Measurements from ENCODE around the gene SPC24. TPM values are rescaled to one million over a fixed set of nuclear protein-coding genes. Genes with fewer than 3 reads are reported as not detected.
"Not testable (repeated sequence)": the region's sequence is repeated elsewhere in the genome, so short reads cannot be mapped to it uniquely, and the experiment has no call there.

SPC24 gene
- total RNA-seq, 1 donor from 2014 or later: 3.2 TPM

- no peak overlapping the region for H3K4me3 Mint-ChIP-seq (ENCODE audit: unreplicated experiment)
- no peak for TF ChIP-seq CTCF (IDR thresholded peaks at IDR 0.05; ENCODE audit: insufficient read depth, low read depth, low read length)
- no peak for TF ChIP-seq EZH2 (IDR thresholded peaks at IDR 0.05; ENCODE audit: insufficient read depth, low read length)
- no peaks in the 10 kb centered on the region for H3K27me3 ChIP-seq (ENCODE audit: insufficient read depth, low read length)
- no peak for DNase-seq (ENCODE audit: low read depth)
- H3K27ac ChIP-seq (ENCODE audit: low read depth, low read length): no peak overlapping the region
- H3K36me3 Mint-ChIP-seq (ENCODE audit: low read depth, unreplicated experiment): peaks cover 22% of the 10 kb centered on the region
- H2AFZ ChIP-seq (ENCODE audit: low read depth, low read length): no peak overlapping the region
- H3K79me2 ChIP-seq (ENCODE audit: insufficient read depth, low read length): peaks cover 32% of the 10 kb centered on the region
- H4K20me1 ChIP-seq (ENCODE audit: insufficient read depth, low read length): peaks cover 79% of the 10 kb centered on the region
- no peak for FAIRE-seq
- peaks cover 50% of the 10 kb centered on the region for H3K36me3 ChIP-seq (ENCODE audit: insufficient read depth, low read length)
- no peaks in the 10 kb centered on the region for H3K27me3 Mint-ChIP-seq (ENCODE audit: low read depth, unreplicated experiment)
- no peaks in the 10 kb centered on the region for H3K9me3 Mint-ChIP-seq (ENCODE audit: unreplicated experiment)
- H3K27ac Mint-ChIP-seq (ENCODE audit: unreplicated experiment): no peak overlapping the region
- H3K9me3 ChIP-seq (ENCODE audit: insufficient read depth, low read depth, low read length): no peaks in the 10 kb centered on the region
- H3K9ac ChIP-seq (ENCODE audit: low read length): no peak overlapping the region
- H3K4me2 ChIP-seq (ENCODE audit: low read length): no peak overlapping the region
- no peak overlapping the region for H3K4me3 ChIP-seq (ENCODE audit: insufficient read depth, low read depth, low read length)
- no peaks in the 10 kb centered on the region for H3K4me1 ChIP-seq (ENCODE audit: insufficient read depth, low read length)
- H3K4me1 Mint-ChIP-seq (ENCODE audit: low read depth, unreplicated experiment): no peaks in the 10 kb centered on the region
Observed at GRCh38 chr19:11108746-11109145, 46.8 kb downstream of the SPC24 start.

GRCh38 chr19:11106477-11106876 lies 49.1 kb downstream of the SPC24 start:
- Mint-ChIP-seq H3K9me3 (ENCODE audit: unreplicated experiment) (no peaks in the 10 kb centered on the region), H3K4me1 (ENCODE audit: low read depth, unreplicated experiment) (no peaks in the 10 kb centered on the region), H3K27me3 (ENCODE audit: low read depth, unreplicated experiment) (no peaks in the 10 kb centered on the region), H3K4me3 (ENCODE audit: unreplicated experiment) (no peak overlapping the region), H3K36me3 (ENCODE audit: low read depth, unreplicated experiment) (peaks cover 17% of the 10 kb centered on the region), H3K27ac (ENCODE audit: unreplicated experiment) (no peak overlapping the region)
- no peak overlapping the region for H3K27ac ChIP-seq (ENCODE audit: low read depth, low read length)
- H3K79me2 ChIP-seq (ENCODE audit: insufficient read depth, low read length): peaks cover 33% of the 10 kb centered on the region
- DNase-seq (ENCODE audit: low read depth) (no peak), FAIRE-seq (no peak)
- H2AFZ ChIP-seq (ENCODE audit: low read depth, low read length): no peak overlapping the region
- H3K27me3 ChIP-seq (ENCODE audit: insufficient read depth, low read length): no peaks in the 10 kb centered on the region
- no peaks in the 10 kb centered on the region for H3K4me1 ChIP-seq (ENCODE audit: insufficient read depth, low read length)
- H3K9me3 ChIP-seq (ENCODE audit: insufficient read depth, low read depth, low read length): no peaks in the 10 kb centered on the region
- H4K20me1 ChIP-seq (ENCODE audit: insufficient read depth, low read length): peaks cover 74% of the 10 kb centered on the region
- H3K4me3 ChIP-seq (ENCODE audit: insufficient read depth, low read depth, low read length): no peak overlapping the region
- peaks cover 47% of the 10 kb centered on the region for H3K36me3 ChIP-seq (ENCODE audit: insufficient read depth, low read length)
- H3K9ac ChIP-seq (ENCODE audit: low read length): no peak overlapping the region
- H3K4me2 ChIP-seq (ENCODE audit: low read length): no peak overlapping the region
- TF ChIP-seq CTCF (IDR thresholded peaks at IDR 0.05; ENCODE audit: insufficient read depth, low read depth, low read length) (no peak), EZH2 (IDR thresholded peaks at IDR 0.05; ENCODE audit: insufficient read depth, low read length) (no peak)

- peaks cover 50% of the 10 kb centered on the region for H3K36me3 ChIP-seq (ENCODE audit: insufficient read depth, low read length)
- no peaks in the 10 kb centered on the region for H3K4me1 ChIP-seq (ENCODE audit: insufficient read depth, low read length)
- no peak overlapping the region for H3K9ac ChIP-seq (ENCODE audit: low read length)
- H3K9me3 ChIP-seq (ENCODE audit: insufficient read depth, low read depth, low read length): no peaks in the 10 kb centered on the region
- no peak for FAIRE-seq
- no peaks in the 10 kb centered on the region for H3K27me3 ChIP-seq (ENCODE audit: insufficient read depth, low read length)
- Mint-ChIP-seq H3K36me3 (ENCODE audit: low read depth, unreplicated experiment) (peaks cover 14% of the 10 kb centered on the region), H3K4me1 (ENCODE audit: low read depth, unreplicated experiment) (no peaks in the 10 kb centered on the region), H3K27me3 (ENCODE audit: low read depth, unreplicated experiment) (no peaks in the 10 kb centered on the region), H3K9me3 (ENCODE audit: unreplicated experiment) (no peaks in the 10 kb centered on the region), H3K4me3 (ENCODE audit: unreplicated experiment) (no peak overlapping the region), H3K27ac (ENCODE audit: unreplicated experiment) (peak overlapping the region; percentile 18)
- no peak overlapping the region for H3K4me2 ChIP-seq (ENCODE audit: low read length)
- DNase-seq (ENCODE audit: low read depth): no peak
- H4K20me1 ChIP-seq (ENCODE audit: insufficient read depth, low read length): peaks cover 72% of the 10 kb centered on the region
- TF ChIP-seq CTCF (IDR thresholded peaks at IDR 0.05; ENCODE audit: insufficient read depth, low read depth, low read length) (no peak), EZH2 (IDR thresholded peaks at IDR 0.05; ENCODE audit: insufficient read depth, low read length) (no peak)
- H3K27ac ChIP-seq (ENCODE audit: low read depth, low read length): no peak overlapping the region
- no peak overlapping the region for H2AFZ ChIP-seq (ENCODE audit: low read depth, low read length)
- H3K79me2 ChIP-seq (ENCODE audit: insufficient read depth, low read length): peaks cover 39% of the 10 kb centered on the region
- no peak overlapping the region for H3K4me3 ChIP-seq (ENCODE audit: insufficient read depth, low read depth, low read length)
Observed at GRCh38 chr19:11105014-11105636, 50.5 kb downstream of the SPC24 start.

- peaks cover 49% of the 10 kb centered on the region for H3K36me3 ChIP-seq (ENCODE audit: insufficient read depth, low read length)
- peaks cover 76% of the 10 kb centered on the region for H4K20me1 ChIP-seq (ENCODE audit: insufficient read depth, low read length)
- not testable (repeated sequence) for H3K4me1 Mint-ChIP-seq (ENCODE audit: low read depth, unreplicated experiment); H3K27me3 ChIP-seq (ENCODE audit: insufficient read depth, low read length); H3K4me2 ChIP-seq (ENCODE audit: low read length); H3K27ac Mint-ChIP-seq (ENCODE audit: unreplicated experiment); H3K9me3 Mint-ChIP-seq (ENCODE audit: unreplicated experiment); H3K9ac ChIP-seq (ENCODE audit: low read length); H3K4me1 ChIP-seq (ENCODE audit: insufficient read depth, low read length); H3K27me3 Mint-ChIP-seq (ENCODE audit: low read depth, unreplicated experiment); H3K4me3 Mint-ChIP-seq (ENCODE audit: unreplicated experiment); H3K9me3 ChIP-seq (ENCODE audit: insufficient read depth, low read depth, low read length); H3K27ac ChIP-seq (ENCODE audit: low read depth, low read length); FAIRE-seq; DNase-seq (ENCODE audit: low read depth); H2AFZ ChIP-seq (ENCODE audit: low read depth, low read length); H3K4me3 ChIP-seq (ENCODE audit: insufficient read depth, low read depth, low read length)
- H3K79me2 ChIP-seq (ENCODE audit: insufficient read depth, low read length): peaks cover 54% of the 10 kb centered on the region
- H3K36me3 Mint-ChIP-seq (ENCODE audit: low read depth, unreplicated experiment): peaks cover 17% of the 10 kb centered on the region
Observed at GRCh38 chr19:11103667-11104066, 51.9 kb downstream of the SPC24 start.
